ENCODE results near the gene RASSF4. TPM values are rescaled to one million over a fixed set of nuclear protein-coding genes. Genes with fewer than 3 reads are reported as not detected.

RASSF4 gene
- total RNA-seq, 1 experiment from 2014 or later, result 2.8 TPM

DNA sequence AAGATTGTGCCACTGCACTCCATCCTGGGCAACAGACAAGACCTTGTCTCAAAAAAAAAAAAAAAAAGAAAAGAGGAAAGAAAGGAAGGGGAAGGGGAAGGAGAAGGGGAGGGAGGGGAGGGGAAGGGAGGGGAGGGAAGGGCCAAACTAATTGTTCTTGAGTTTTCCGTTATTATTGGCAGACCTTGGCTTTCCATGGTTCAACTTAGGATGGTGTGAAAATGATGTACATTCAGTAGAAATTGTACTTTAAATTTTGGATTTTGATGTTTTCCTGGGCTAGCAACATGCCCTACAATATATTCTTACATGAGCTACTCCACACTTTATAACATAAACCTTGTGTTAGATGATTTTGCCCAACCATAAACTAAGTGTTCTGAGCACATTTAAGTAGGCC lies 49.7 kb upstream of the RASSF4 start (continued):
- no peak for TF ChIP-seq RAD21 (IDR thresholded peaks at IDR 0.05; ENCODE audit: low read depth)

DNA sequence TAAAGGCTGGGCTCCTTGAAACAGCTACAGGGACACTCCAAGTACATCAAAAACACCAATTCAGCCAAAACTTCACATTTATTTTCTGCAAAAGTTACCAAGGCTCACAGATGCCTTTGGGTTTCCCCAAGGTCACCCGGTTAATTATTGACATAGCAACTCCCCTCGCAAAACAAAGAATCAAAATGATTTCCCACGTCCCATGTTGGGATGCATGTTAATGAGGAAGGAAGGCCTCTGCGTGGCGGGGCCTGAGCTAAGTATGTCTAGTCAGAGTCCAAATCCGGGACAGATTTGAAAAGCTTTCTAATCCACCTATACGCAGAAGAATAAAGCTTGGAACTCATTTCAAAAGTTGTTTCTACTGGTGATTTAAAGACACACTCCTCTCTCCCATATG lies 49.0 kb upstream of the RASSF4 start:
- Histone ChIP-seq H3K4me3 (replicated peaks in 1 of 2; ENCODE audit: low read depth in 1 of 2, low read length in 2 of 2) (no peak overlapping the region), H3K9ac (ENCODE audit: low read length) (no peak overlapping the region), H4K20me1 (ENCODE audit: insufficient read depth) (no peaks in the 10 kb centered on the region), H3K27ac (ENCODE audit: low read depth, low read length) (no peak overlapping the region), H3K27me3 (ENCODE audit: insufficient read depth, low read length) (peaks cover 21% of the 10 kb centered on the region; the same call in 1 of the 2 replicates), H3K4me2 (ENCODE audit: low read length) (no peak overlapping the region), H3K9me2 (ENCODE audit: insufficient read depth) (no peaks in the 10 kb centered on the region), H3K4me1 (ENCODE audit: control insufficient read depth in 1 of 2, insufficient read depth in 2 of 2, low read length in 2 of 2) (peaks cover 7 to 13% of the 10 kb centered on the region in 2 experiments; a peak in 2 of 4 replicates), H3K9me3 (ENCODE audit: control insufficient read depth in 1 of 2, insufficient read depth in 1 of 2, low read depth in 1 of 2, low read length in 2 of 2) (no peaks in the 10 kb centered on the region), H3K79me2 (ENCODE audit: insufficient read depth, low read length) (no peaks in the 10 kb centered on the region), H2AFZ (ENCODE audit: low read depth, low read length, poor library complexity, severe bottlenecking) (no peak overlapping the region), H3K36me3 (ENCODE audit: control insufficient read depth in 1 of 2, insufficient read depth in 2 of 2, low read length in 2 of 2) (no peaks in the 10 kb centered on the region)
- TF ChIP-seq JUND (IDR thresholded peaks at IDR 0.05) (no peak), EZH2 (IDR thresholded peaks at IDR 0.05) (no peak)
- TF ChIP-seq, protein P1, sequence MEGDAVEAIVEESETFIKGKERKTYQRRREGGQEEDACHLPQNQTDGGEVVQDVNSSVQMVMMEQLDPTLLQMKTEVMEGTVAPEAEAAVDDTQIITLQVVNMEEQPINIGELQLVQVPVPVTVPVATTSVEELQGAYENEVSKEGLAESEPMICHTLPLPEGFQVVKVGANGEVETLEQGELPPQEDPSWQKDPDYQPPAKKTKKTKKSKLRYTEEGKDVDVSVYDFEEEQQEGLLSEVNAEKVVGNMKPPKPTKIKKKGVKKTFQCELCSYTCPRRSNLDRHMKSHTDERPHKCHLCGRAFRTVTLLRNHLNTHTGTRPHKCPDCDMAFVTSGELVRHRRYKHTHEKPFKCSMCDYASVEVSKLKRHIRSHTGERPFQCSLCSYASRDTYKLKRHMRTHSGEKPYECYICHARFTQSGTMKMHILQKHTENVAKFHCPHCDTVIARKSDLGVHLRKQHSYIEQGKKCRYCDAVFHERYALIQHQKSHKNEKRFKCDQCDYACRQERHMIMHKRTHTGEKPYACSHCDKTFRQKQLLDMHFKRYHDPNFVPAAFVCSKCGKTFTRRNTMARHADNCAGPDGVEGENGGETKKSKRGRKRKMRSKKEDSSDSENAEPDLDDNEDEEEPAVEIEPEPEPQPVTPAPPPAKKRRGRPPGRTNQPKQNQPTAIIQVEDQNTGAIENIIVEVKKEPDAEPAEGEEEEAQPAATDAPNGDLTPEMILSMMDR (IDR thresholded peaks at IDR 0.05 in 2 of 3, conservative IDR thresholded peaks at IDR 0.05 in 1 of 3; ENCODE audit: borderline replicate concordance in 1 of 3, insufficient read depth in 1 of 3, low read depth in 2 of 3, low read length in 2 of 3), result no peak
- BruUV-seq (replicated peaks), result no TSS peak
- RAD21 ChIA-PET (ENCODE audit: low non-redundant PET in 1 of 2, low total read pairs in 2 of 2, uncharacterized antibody in 2 of 2, unreplicated experiment in 2 of 2), result no interaction called here
- POLR2A ChIA-PET, result no interaction called here
- CTCF ChIA-PET, result no interaction called here
- intact Hi-C loops (cut with micrococcal nuclease), result no loop called here
- DNase-seq (ENCODE audit: low read depth, low spot score) (no peak), ATAC-seq (no peak)

DNA sequence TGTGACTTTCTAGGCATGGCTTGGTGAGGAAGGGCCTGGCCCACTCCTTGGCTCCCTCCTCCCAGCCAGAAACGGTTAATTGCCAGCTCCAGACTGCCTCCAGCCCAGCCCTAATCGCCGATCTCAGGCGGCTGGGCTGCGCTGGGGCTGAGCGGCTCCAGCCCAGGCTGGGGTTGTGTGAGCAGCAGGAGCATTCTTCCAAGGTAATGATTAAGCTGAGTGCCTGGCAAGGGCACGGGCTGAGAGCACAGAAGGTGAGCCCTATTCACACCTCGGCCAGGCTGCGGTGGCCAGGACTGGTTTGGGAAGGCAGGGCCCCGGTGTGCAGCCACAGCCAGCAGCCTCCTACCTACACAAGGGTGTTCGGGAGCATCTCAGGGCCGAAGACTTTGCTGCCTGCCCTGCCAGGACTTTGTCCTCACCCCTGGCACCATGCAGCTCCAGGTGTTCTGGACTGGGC lies 48.5 kb upstream of the RASSF4 start, which contains the start of gene TMEM72:
TMEM72 (plus strand) TSS at position 257 of the 460 bp plus-strand sequence; CDS start at position 433, 176 bp downstream.
- RAD21 ChIA-PET (ENCODE audit: low non-redundant PET in 1 of 2, low total read pairs in 2 of 2, uncharacterized antibody in 2 of 2, unreplicated experiment in 2 of 2), result no interaction called here
- Histone ChIP-seq H3K79me2 (ENCODE audit: insufficient read depth, low read length) (no peaks in the 10 kb centered on the region), H3K27ac (ENCODE audit: low read depth, low read length) (no peak within 1 kb of the TSS), H3K9me2 (ENCODE audit: insufficient read depth) (no peaks in the 10 kb centered on the region), H3K4me2 (ENCODE audit: low read length) (no peak within 1 kb of the TSS), H2AFZ (ENCODE audit: low read depth, low read length, poor library complexity, severe bottlenecking) (no peak within 1 kb of the TSS), H3K9ac (ENCODE audit: low read length) (no peak within 1 kb of the TSS), H3K27me3 (ENCODE audit: insufficient read depth, low read length) (peaks cover 16% of the 10 kb centered on the region; the same call in 1 of the 2 replicates), H3K36me3 (ENCODE audit: control insufficient read depth in 1 of 2, insufficient read depth in 2 of 2, low read length in 2 of 2) (no peaks in the 10 kb centered on the region), H3K4me1 (ENCODE audit: control insufficient read depth in 1 of 2, insufficient read depth in 2 of 2, low read length in 2 of 2) (peaks cover 7 to 13% of the 10 kb centered on the region in 2 experiments; a peak in 2 of 4 replicates), H3K4me3 (replicated peaks in 1 of 2; ENCODE audit: low read depth in 1 of 2, low read length in 2 of 2) (no peak within 1 kb of the TSS), H3K9me3 (ENCODE audit: control insufficient read depth in 1 of 2, insufficient read depth in 1 of 2, low read depth in 1 of 2, low read length in 2 of 2) (no peaks in the 10 kb centered on the region), H4K20me1 (ENCODE audit: insufficient read depth) (no peaks in the 10 kb centered on the region)
- TF ChIP-seq, protein P2, sequence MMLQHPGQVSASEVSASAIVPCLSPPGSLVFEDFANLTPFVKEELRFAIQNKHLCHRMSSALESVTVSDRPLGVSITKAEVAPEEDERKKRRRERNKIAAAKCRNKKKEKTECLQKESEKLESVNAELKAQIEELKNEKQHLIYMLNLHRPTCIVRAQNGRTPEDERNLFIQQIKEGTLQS (IDR thresholded peaks at IDR 0.05), result no peak
- no peak for TF ChIP-seq ELF1 (IDR thresholded peaks at IDR 0.05; ENCODE audit: borderline replicate concordance, low read depth)
- ATAC-seq, result no peak
- BruUV-seq (replicated peaks), result no TSS peak
- intact Hi-C loops (cut with micrococcal nuclease), result no loop called here
- CTCF ChIA-PET, result no interaction called here
- POLR2A ChIA-PET, result no interaction called here
- DNase-seq (ENCODE audit: low read depth, low spot score), result no peak
